ENCODE measurements around the gene MALT1. TPM values are rescaled to one million over a fixed set of nuclear protein-coding genes. Genes with fewer than 3 reads are reported as not detected.

The MALT1 gene
- total and polyA plus RNA-seq, 2 donors from 2014 or later, result 10.4 to 39.4 TPM

DNA sequence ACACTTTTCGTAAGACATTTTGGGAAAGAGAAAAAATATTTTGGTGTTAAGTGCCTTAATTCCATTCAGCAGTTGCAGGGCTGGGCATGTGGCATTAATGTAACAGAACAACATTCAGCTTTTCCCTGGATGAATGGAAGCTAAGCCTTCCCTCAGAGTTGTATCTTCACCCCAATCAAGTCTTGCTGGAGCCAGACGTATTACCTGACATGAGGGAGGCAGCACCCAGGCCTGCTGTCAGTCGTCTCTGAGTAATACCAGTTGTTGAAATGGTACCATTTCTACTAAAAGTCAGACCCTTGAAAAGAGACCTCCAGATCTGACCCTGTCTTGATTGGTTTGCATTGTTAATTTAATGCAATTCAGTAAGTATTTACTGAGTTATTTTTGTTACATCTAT, 57.5 kb downstream of the MALT1 start:
- Histone ChIP-seq H3K36me3 (ENCODE audit: control insufficient read depth in 2 of 3, insufficient read depth in 3 of 3, low read length in 3 of 3) (peaks cover 1 to 15% (median 2%) of the 10 kb centered on the region in 3 donors), H3K27ac (ENCODE audit: low read depth in 2 of 2, low read length in 2 of 2) (no peak overlapping the region), H3K27me3 (ENCODE audit: control insufficient read depth, insufficient read depth, low read length) (no peaks in the 10 kb centered on the region), H3K9me3 (ENCODE audit: control insufficient read depth in 2 of 3, insufficient read depth in 1 of 3, low read length in 3 of 3) (no peaks in the 10 kb centered on the region), H3K9ac (ENCODE audit: low read length in 3 of 3) (no peak overlapping the region), H3K4me1 (ENCODE audit: control insufficient read depth in 2 of 3, insufficient read depth in 2 of 3, low read depth in 1 of 3, low read length in 3 of 3) (no peaks in the 10 kb centered on the region), H3K4me3 (ENCODE audit: low read length in 3 of 3) (no peak overlapping the region)
- FAIRE-seq, result no peak
- intact Hi-C loops (cut with DNase I), result no loop called here
- TF ChIP-seq, protein P1, sequence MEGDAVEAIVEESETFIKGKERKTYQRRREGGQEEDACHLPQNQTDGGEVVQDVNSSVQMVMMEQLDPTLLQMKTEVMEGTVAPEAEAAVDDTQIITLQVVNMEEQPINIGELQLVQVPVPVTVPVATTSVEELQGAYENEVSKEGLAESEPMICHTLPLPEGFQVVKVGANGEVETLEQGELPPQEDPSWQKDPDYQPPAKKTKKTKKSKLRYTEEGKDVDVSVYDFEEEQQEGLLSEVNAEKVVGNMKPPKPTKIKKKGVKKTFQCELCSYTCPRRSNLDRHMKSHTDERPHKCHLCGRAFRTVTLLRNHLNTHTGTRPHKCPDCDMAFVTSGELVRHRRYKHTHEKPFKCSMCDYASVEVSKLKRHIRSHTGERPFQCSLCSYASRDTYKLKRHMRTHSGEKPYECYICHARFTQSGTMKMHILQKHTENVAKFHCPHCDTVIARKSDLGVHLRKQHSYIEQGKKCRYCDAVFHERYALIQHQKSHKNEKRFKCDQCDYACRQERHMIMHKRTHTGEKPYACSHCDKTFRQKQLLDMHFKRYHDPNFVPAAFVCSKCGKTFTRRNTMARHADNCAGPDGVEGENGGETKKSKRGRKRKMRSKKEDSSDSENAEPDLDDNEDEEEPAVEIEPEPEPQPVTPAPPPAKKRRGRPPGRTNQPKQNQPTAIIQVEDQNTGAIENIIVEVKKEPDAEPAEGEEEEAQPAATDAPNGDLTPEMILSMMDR (IDR thresholded peaks at IDR 0.05; ENCODE audit: borderline replicate concordance, extremely low read depth, insufficient read depth), result no peak
- DNase-seq, result no peak

GRCh38 chr18:58730618-58731017, 59.4 kb downstream of the MALT1 start:
- H3K27me3 ChIP-seq (ENCODE audit: control insufficient read depth, insufficient read depth, low read length), result no peaks in the 10 kb centered on the region
- no peak for DNase-seq
- intact Hi-C loops (cut with DNase I), result no loop called here
- H3K36me3 ChIP-seq (ENCODE audit: control insufficient read depth in 2 of 3, insufficient read depth in 3 of 3, low read length in 3 of 3), result peaks cover 2 to 11% (median 3%) of the 10 kb centered on the region in 3 donors
- no peak overlapping the region for H3K27ac ChIP-seq (ENCODE audit: low read depth in 2 of 2, low read length in 2 of 2)
- TF ChIP-seq, protein P1 (IDR thresholded peaks at IDR 0.05; ENCODE audit: borderline replicate concordance, extremely low read depth, insufficient read depth), result no peak
- H3K9ac ChIP-seq (ENCODE audit: low read length in 3 of 3), result no peak overlapping the region
- H3K4me3 ChIP-seq (ENCODE audit: low read length in 3 of 3), result no peak overlapping the region
- H3K9me3 ChIP-seq (ENCODE audit: control insufficient read depth in 2 of 3, insufficient read depth in 1 of 3, low read length in 3 of 3), result no peaks in the 10 kb centered on the region
- no peaks in the 10 kb centered on the region for H3K4me1 ChIP-seq (ENCODE audit: control insufficient read depth in 2 of 3, insufficient read depth in 2 of 3, low read depth in 1 of 3, low read length in 3 of 3)
- no peak for FAIRE-seq

DNA sequence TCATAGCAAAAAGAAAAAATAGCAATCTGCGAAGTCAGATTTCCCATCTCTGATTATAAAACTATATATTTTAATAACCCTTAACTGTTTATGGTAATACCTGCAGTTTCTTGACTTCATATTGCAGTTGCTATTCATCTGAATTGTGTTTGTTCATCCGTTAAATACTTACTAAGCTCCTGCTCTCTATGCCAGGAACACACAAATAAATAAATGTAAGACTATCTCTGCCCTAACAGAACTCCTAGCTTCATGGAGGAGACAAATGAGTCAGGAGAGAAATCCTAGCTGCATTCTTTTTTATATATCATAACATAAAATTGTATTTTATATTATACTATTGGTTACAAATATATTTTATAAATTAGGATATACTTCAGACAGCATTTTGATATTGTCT, 61.2 kb downstream of the MALT1 start:
- Histone ChIP-seq H3K4me1 (ENCODE audit: control insufficient read depth in 2 of 3, insufficient read depth in 2 of 3, low read depth in 1 of 3, low read length in 3 of 3) (no peaks in the 10 kb centered on the region), H3K27me3 (ENCODE audit: control insufficient read depth, insufficient read depth, low read length) (no peaks in the 10 kb centered on the region), H3K4me3 (ENCODE audit: low read length in 3 of 3) (no peak overlapping the region), H3K27ac (ENCODE audit: low read depth in 2 of 2, low read length in 2 of 2) (no peak overlapping the region), H3K9me3 (ENCODE audit: control insufficient read depth in 2 of 3, insufficient read depth in 1 of 3, low read length in 3 of 3) (no peaks in the 10 kb centered on the region), H3K36me3 (ENCODE audit: control insufficient read depth in 2 of 3, insufficient read depth in 3 of 3, low read length in 3 of 3) (peaks cover 2 to 11% (median 3%) of the 10 kb centered on the region in 3 donors), H3K9ac (ENCODE audit: low read length in 3 of 3) (no peak overlapping the region)
- no peak for FAIRE-seq
- DNase-seq, result no peak
- intact Hi-C loops (cut with DNase I), result no loop called here
- TF ChIP-seq, protein P1 (IDR thresholded peaks at IDR 0.05; ENCODE audit: borderline replicate concordance, extremely low read depth, insufficient read depth), result no peak

GRCh38 chr18:58733866-58734265, 62.6 kb downstream of the MALT1 start:
- Histone ChIP-seq H3K9ac (ENCODE audit: low read length in 3 of 3) (no peak overlapping the region), H3K4me3 (ENCODE audit: low read length in 3 of 3) (no peak overlapping the region), H3K36me3 (ENCODE audit: control insufficient read depth in 2 of 3, insufficient read depth in 3 of 3, low read length in 3 of 3) (peaks cover 2 to 8% (median 3%) of the 10 kb centered on the region in 3 donors), H3K27me3 (ENCODE audit: control insufficient read depth, insufficient read depth, low read length) (no peaks in the 10 kb centered on the region), H3K9me3 (ENCODE audit: control insufficient read depth in 2 of 3, insufficient read depth in 1 of 3, low read length in 3 of 3) (no peaks in the 10 kb centered on the region), H3K4me1 (ENCODE audit: control insufficient read depth in 2 of 3, insufficient read depth in 2 of 3, low read depth in 1 of 3, low read length in 3 of 3) (no peaks in the 10 kb centered on the region), H3K27ac (ENCODE audit: low read depth in 2 of 2, low read length in 2 of 2) (no peak overlapping the region)
- no peak for FAIRE-seq
- intact Hi-C loops (cut with DNase I), result no loop called here
- TF ChIP-seq, protein P1 (IDR thresholded peaks at IDR 0.05; ENCODE audit: borderline replicate concordance, extremely low read depth, insufficient read depth), result no peak
- no peak for DNase-seq
